Fibroblast of peridontal ligament (primary cell): Measurements from ENCODE around the gene QSOX2.
"Not testable (repeated sequence)": the region's sequence is repeated elsewhere in the genome, so short reads cannot be mapped to it uniquely, and the experiment has no call there.

Source experiments
- DNase-seq: peaks from one replicate; pipeline ENCODE4 v3.0.0-alpha.2; 2010; ENCODE audit errors: extremely low read depth

Gene QSOX2

GRCh38 chr9:136266641-136267040 lies 21.0 kb upstream of the QSOX2 start:
- DNase-seq: not testable (repeated sequence)

- DNase-seq: no peak
These were observed 20.1 kb upstream of the QSOX2 start for GRCh38 chr9:136265561-136266355.

GRCh38 chr9:136264441-136265405 lies 19.1 kb upstream of the QSOX2 start:
- DNase-seq: no peak

GRCh38 chr9:136264031-136264430 lies 18.4 kb upstream of the QSOX2 start:
- no peak for DNase-seq

GRCh38 chr9:136262671-136263178 lies 17.1 kb upstream of the QSOX2 start:
- DNase-seq: no peak

- no peak for DNase-seq
These were observed 16.2 kb upstream of the QSOX2 start for GRCh38 chr9:136261686-136262430.

GRCh38 chr9:136260936-136261472 lies 15.4 kb upstream of the QSOX2 start:
- no peak for DNase-seq

GRCh38 chr9:136260521-136260920 lies 14.9 kb upstream of the QSOX2 start:
- DNase-seq: no peak

GRCh38 chr9:136259836-136260235 lies 14.2 kb upstream of the QSOX2 start:
- DNase-seq: no peak

GRCh38 chr9:136259517-136259813 lies 13.9 kb upstream of the QSOX2 start:
- no peak for DNase-seq

GRCh38 chr9:136258786-136259516 lies 13.3 kb upstream of the QSOX2 start:
- DNase-seq: no peak

GRCh38 chr9:136258299-136258625 lies 12.7 kb upstream of the QSOX2 start:
- no peak for DNase-seq

- no peak for DNase-seq
These were observed 12.0 kb upstream of the QSOX2 start for GRCh38 chr9:136257381-136258298.

- no peak for DNase-seq
These were observed 10.6 kb upstream of the QSOX2 start for GRCh38 chr9:136255896-136256890.

- DNase-seq: peak; percentile 11
These were observed 9.5 kb upstream of the QSOX2 start for GRCh38 chr9:136255166-136255538.

GRCh38 chr9:136254381-136255165 lies 9.0 kb upstream of the QSOX2 start:
- no peak for DNase-seq

GRCh38 chr9:136253246-136254130 lies 7.9 kb upstream of the QSOX2 start:
- no peak for DNase-seq
